ENCODE measurements around the gene LGALS3. TPM values are rescaled to one million over a fixed set of nuclear protein-coding genes. Genes with fewer than 3 reads are reported as not detected.

Gene LGALS3
- polyA plus RNA-seq, 1 donor (not counting 4 experiments of a cell fraction or from before 2014, with no cell fraction given) = 193 TPM

- H3K4me3 ChIP-seq (ENCODE audit: control insufficient read depth in 2 of 3, extremely low read depth in 1 of 3, insufficient read depth in 2 of 3, low read depth in 1 of 3, low read length in 3 of 3) = no peak overlapping the region
- peak; percentile 69 for DNase-seq (ENCODE audit: low read depth, low spot score)
- H4K20me1 ChIP-seq (ENCODE audit: control insufficient read depth, extremely low read depth, insufficient read depth, low read length) = no peaks in the 10 kb centered on the region
- no peaks in the 10 kb centered on the region for H3K79me2 ChIP-seq (ENCODE audit: control insufficient read depth, insufficient read depth, low read length)
- peak overlapping the region; percentile 70 for H2AFZ ChIP-seq (ENCODE audit: control insufficient read depth, low read length)
- H3K4me2 ChIP-seq (ENCODE audit: control insufficient read depth, extremely low read depth, insufficient read depth, low read depth, low read length) = peak overlapping the region; percentile 50
- no peaks in the 10 kb centered on the region for H3K36me3 ChIP-seq (ENCODE audit: control insufficient read depth in 2 of 2, extremely low read depth in 1 of 2, insufficient read depth in 2 of 2, low read length in 2 of 2)
- TF ChIP-seq CTCF (optimal IDR thresholded peaks at IDR 0.05 in 1 of 3, IDR thresholded peaks at IDR 0.05 in 1 of 3, conservative IDR thresholded peaks at IDR 0.05 in 1 of 3; ENCODE audit: extremely low read depth in 1 of 3, insufficient read depth in 2 of 3, low read length in 3 of 3) (no peak), EZH2 (IDR thresholded peaks at IDR 0.05; ENCODE audit: low read length) (no peak)
- peaks cover 27% of the 10 kb centered on the region for H3K4me1 ChIP-seq (ENCODE audit: control insufficient read depth, extremely low read depth, insufficient read depth, low read length)
- peak; percentile 84 for FAIRE-seq
- no peaks in the 10 kb centered on the region for H3K27me3 ChIP-seq (ENCODE audit: control insufficient read depth, extremely low read depth, insufficient read depth, low read length)
- H3K9me1 ChIP-seq (ENCODE audit: control insufficient read depth, extremely low read depth, insufficient read depth, low read length) = no peaks in the 10 kb centered on the region
- peak overlapping the region; percentile 85 for H3K9ac ChIP-seq (ENCODE audit: control insufficient read depth, extremely low read depth, insufficient read depth, low read length)
- dilution Hi-C loops (cut with MboI; ENCODE audit: extremely low pct_ligation_motif_present, low sequenced_read_pairs) = no loop called here
- peak overlapping the region; percentile 94 for H3K27ac ChIP-seq (ENCODE audit: control insufficient read depth, insufficient read depth, low read length)
- peaks cover 5% of the 10 kb centered on the region for H3K9me3 ChIP-seq (ENCODE audit: control insufficient read depth, low read depth, low read length)
Observed at GRCh38 chr14:55107766-55108554, 21.1 kb upstream of the LGALS3 start.

GRCh38 chr14:55109836-55110235 is 19.2 kb upstream of the LGALS3 start:
- Histone ChIP-seq H3K4me3 (ENCODE audit: control insufficient read depth in 2 of 3, extremely low read depth in 1 of 3, insufficient read depth in 2 of 3, low read depth in 1 of 3, low read length in 3 of 3) (no peak overlapping the region), H3K79me2 (ENCODE audit: control insufficient read depth, insufficient read depth, low read length) (no peaks in the 10 kb centered on the region), H3K9me3 (ENCODE audit: control insufficient read depth, low read depth, low read length) (no peaks in the 10 kb centered on the region), H3K9ac (ENCODE audit: control insufficient read depth, extremely low read depth, insufficient read depth, low read length) (no peak overlapping the region), H2AFZ (ENCODE audit: control insufficient read depth, low read length) (no peak overlapping the region), H3K4me2 (ENCODE audit: control insufficient read depth, extremely low read depth, insufficient read depth, low read depth, low read length) (no peak overlapping the region), H3K27me3 (ENCODE audit: control insufficient read depth, extremely low read depth, insufficient read depth, low read length) (no peaks in the 10 kb centered on the region), H4K20me1 (ENCODE audit: control insufficient read depth, extremely low read depth, insufficient read depth, low read length) (no peaks in the 10 kb centered on the region), H3K27ac (ENCODE audit: control insufficient read depth, insufficient read depth, low read length) (no peak overlapping the region), H3K4me1 (ENCODE audit: control insufficient read depth, extremely low read depth, insufficient read depth, low read length) (peaks cover 12% of the 10 kb centered on the region), H3K9me1 (ENCODE audit: control insufficient read depth, extremely low read depth, insufficient read depth, low read length) (no peaks in the 10 kb centered on the region), H3K36me3 (ENCODE audit: control insufficient read depth in 2 of 2, extremely low read depth in 1 of 2, insufficient read depth in 2 of 2, low read length in 2 of 2) (no peaks in the 10 kb centered on the region)
- dilution Hi-C loops (cut with MboI; ENCODE audit: extremely low pct_ligation_motif_present, low sequenced_read_pairs) = no loop called here
- TF ChIP-seq CTCF (optimal IDR thresholded peaks at IDR 0.05 in 1 of 3, IDR thresholded peaks at IDR 0.05 in 1 of 3, conservative IDR thresholded peaks at IDR 0.05 in 1 of 3; ENCODE audit: extremely low read depth in 1 of 3, insufficient read depth in 2 of 3, low read length in 3 of 3) (no peak), EZH2 (IDR thresholded peaks at IDR 0.05; ENCODE audit: low read length) (no peak)
- DNase-seq (ENCODE audit: low read depth, low spot score) (no peak), FAIRE-seq (no peak)

Measured in keratinocyte (primary cell).